A549 (cell line): Measurements from ENCODE around the gene ABCC5.

Experiments
- CTCF ChIP-seq: fragments of >200 bp; sonication (Bioruptor Twin); formaldehyde crosslinking; IDR thresholded peaks from 3 replicates; pipeline ENCODE4 v1.5.1; 2016
- SMC3 ChIP-seq: fragments of >200 bp; sonication (Bioruptor Twin); formaldehyde crosslinking; IDR thresholded peaks from 3 replicates; pipeline ENCODE4 v1.6.1; 2018; ENCODE audit warnings: inconsistent platforms

- TF ChIP-seq CTCF, result no peak
- no peak for TF ChIP-seq SMC3
These were observed 59.5 kb downstream of the ABCC5 start for GRCh38 chr3:183958226-183958625.
